Type B pancreatic cell (in vitro differentiated cells): ENCODE measurements around the gene C22orf15. TPM values are rescaled to one million over a fixed set of nuclear protein-coding genes. Genes with fewer than 3 reads are reported as not detected.
A peak's percentile ranks its signal among the peaks of the same experiment; 100 is the strongest.

Experiments used
- DNase-seq: peaks from one replicate; pipeline ENCODE4 v3.0.0; 2021; ENCODE audit warnings: mixed read lengths; ENCODE audit not compliant: unreplicated experiment; ENCODE audit errors: extremely low spot score
- H3K27ac Mint-ChIP-seq: 2 replicates; pipeline ENCODE4 v1.8.0; 2021; ENCODE audit warnings: mild to moderate bottlenecking, mixed read lengths
- H3K27me3 Mint-ChIP-seq: 2 replicates; pipeline ENCODE4 v1.8.0; 2021; ENCODE audit warnings: mixed read lengths
- H3K36me3 Mint-ChIP-seq: 2 replicates; pipeline ENCODE4 v1.8.0; 2021; ENCODE audit warnings: mixed read lengths
- H3K4me1 Mint-ChIP-seq: one replicate; pipeline ENCODE4 v1.8.0; 2021; ENCODE audit warnings: mixed read lengths; ENCODE audit not compliant: unreplicated experiment
- H3K4me3 Mint-ChIP-seq: 2 replicates; pipeline ENCODE4 v1.8.0; 2021; ENCODE audit warnings: mild to moderate bottlenecking, mixed read lengths
- H3K9me3 Mint-ChIP-seq: 2 replicates; pipeline ENCODE4 v1.8.0; 2021; ENCODE audit warnings: mixed read lengths
- CTCF ChIP-seq: fragments of 200-600 bp; sonication (generic); conservative IDR thresholded peaks from 2 replicates; pipeline ENCODE4 v1.5.0; 2021; ENCODE audit warnings: antibody characterized with exemption, mild to moderate bottlenecking
- long read RNA-seq: library from polyadenylated mRNA; unstranded; transcript quantifications from one replicate; pipeline ENCODE4 v2.0.0, GENCODE V29; 2020
- total RNA-seq: library from RNA; stranded (reverse); gene quantifications from 2 replicates; pipeline ENCODE4 v1.2.1, GENCODE V29; 2021; ENCODE audit warnings: low replicate concordance

The C22orf15 gene
- 1.7 TPM in 1 of 2 replicates, not detected in the other for total RNA-seq
- long read RNA-seq = 0 reads

GRCh38 chr22:23762842-23763578, at the start of gene C22orf15:
C22orf15 (plus strand) TSS chr22:23762990; CDS start chr22:23763307, 317 bp downstream.
- TF ChIP-seq CTCF = no peak

GRCh38 chr22:23713696-23714595, 48.8 kb upstream of the C22orf15 start:
- peaks cover 5% of the 10 kb centered on the region for H3K4me1 Mint-ChIP-seq
- no peak for DNase-seq

More at GRCh38 chr22:23762842-23763578, at the start of gene C22orf15:
- Mint-ChIP-seq H3K27me3 (no peaks in the 10 kb centered on the region), H3K9me3 (no peaks in the 10 kb centered on the region), H3K4me3 (peak within 1 kb of the TSS; percentile 47), H3K36me3 (no peaks in the 10 kb centered on the region), H3K4me1 (peaks cover 4% of the 10 kb centered on the region), H3K27ac (no peak within 1 kb of the TSS)
- DNase-seq = no peak

GRCh38 chr22:23714596-23715578, 47.9 kb upstream of the C22orf15 start:
- H3K36me3 Mint-ChIP-seq = peaks cover 7% of the 10 kb centered on the region
- TF ChIP-seq CTCF = no peak
- no peak for DNase-seq
- peak overlapping the region; percentile 64 for H3K4me3 Mint-ChIP-seq
- H3K4me1 Mint-ChIP-seq = peaks cover 5% of the 10 kb centered on the region
- no peaks in the 10 kb centered on the region for H3K9me3 Mint-ChIP-seq
- no peaks in the 10 kb centered on the region for H3K27me3 Mint-ChIP-seq
- H3K27ac Mint-ChIP-seq = no peak overlapping the region

More at GRCh38 chr22:23713696-23714595, 48.8 kb upstream of the C22orf15 start:
- H3K36me3 Mint-ChIP-seq = peaks cover 16% of the 10 kb centered on the region
- TF ChIP-seq CTCF = no peak
- H3K4me3 Mint-ChIP-seq = peak overlapping the region; percentile 72
- H3K27ac Mint-ChIP-seq = no peak overlapping the region
- H3K27me3 Mint-ChIP-seq = no peaks in the 10 kb centered on the region
- H3K9me3 Mint-ChIP-seq = no peaks in the 10 kb centered on the region

- Mint-ChIP-seq H3K36me3 (peaks cover 5% of the 10 kb centered on the region), H3K27ac (no peak overlapping the region), H3K27me3 (no peaks in the 10 kb centered on the region), H3K4me3 (peak overlapping the region; percentile 69), H3K9me3 (no peaks in the 10 kb centered on the region), H3K4me1 (peaks cover 5% of the 10 kb centered on the region)
- no peak for DNase-seq
- TF ChIP-seq CTCF = no peak
Measured at GRCh38 chr22:23715806-23716375, 46.9 kb upstream of the C22orf15 start.
